Keratinocyte (primary cell): ENCODE results near the gene PLK1. TPM values are rescaled to one million over a fixed set of nuclear protein-coding genes. Genes with fewer than 3 reads are reported as not detected.

Experiments used
- DNase-seq: peaks from one replicate; pipeline ENCODE4 v3.0.0-alpha.2; 2011; ENCODE audit warnings: low read depth, missing footprints, low spot score
- FAIRE-seq: peaks from 2 replicates; lab custom pipeline; 2011; peaks lifted over from hg19 to GRCh38; lab: Jason Lieb, UNC
- H2AFZ ChIP-seq: 2 replicates; pipeline ENCODE4 v1.6.0; 2012; ENCODE audit warnings: low read length, control low read depth, inconsistent platforms; ENCODE audit not compliant: control insufficient read depth
- H3K27ac ChIP-seq: 2 replicates; pipeline ENCODE4 v1.5.1; 2011; ENCODE audit warnings: low read length; ENCODE audit not compliant: control insufficient read depth, insufficient read depth
- H3K27me3 ChIP-seq: 3 replicates; pipeline ENCODE4 v1.6.0; 2011; ENCODE audit warnings: low read length; ENCODE audit not compliant: control insufficient read depth, insufficient read depth; ENCODE audit errors: extremely low read depth
- H3K36me3 ChIP-seq, 2 experiments: 2 replicates in 1 of 2; 3 replicates in 1 of 2; pipeline ENCODE4 v1.5.1; 2011; ENCODE audit warnings: low read length in 2 of 2, mild to moderate bottlenecking in 1 of 2; ENCODE audit not compliant: control insufficient read depth in 2 of 2, insufficient read depth in 2 of 2; ENCODE audit errors: extremely low read depth in 1 of 2
- H3K4me1 ChIP-seq: 3 replicates; pipeline ENCODE4 v1.5.1; 2011; ENCODE audit warnings: low read length; ENCODE audit not compliant: control insufficient read depth, insufficient read depth; ENCODE audit errors: extremely low read depth
- H3K4me2 ChIP-seq: 3 replicates; pipeline ENCODE4 v1.6.0; 2011; ENCODE audit warnings: low read depth, low read length; ENCODE audit not compliant: control insufficient read depth, insufficient read depth; ENCODE audit errors: extremely low read depth
- H3K4me3 ChIP-seq, 3 experiments: fragments of 200-600 bp in 1 of 3; sonication (generic) in 1 of 3; 2 replicates in 2 of 3; 3 replicates in 1 of 3; pipeline ENCODE4 v1.5.1; 2011 to 2016; ENCODE audit warnings: low read length in 3 of 3, mild to moderate bottlenecking in 3 of 3, control low read depth in 2 of 3, inconsistent platforms in 1 of 3, low read depth in 1 of 3, mixed read lengths in 1 of 3, mixed run types in 1 of 3, moderate library complexity in 1 of 3; ENCODE audit not compliant: control insufficient read depth in 2 of 3, insufficient read depth in 2 of 3; ENCODE audit errors: extremely low read depth in 1 of 3
- H3K79me2 ChIP-seq: 2 replicates; pipeline ENCODE4 v1.6.0; 2012; ENCODE audit warnings: low read length; ENCODE audit not compliant: control insufficient read depth, insufficient read depth
- H3K9ac ChIP-seq: 3 replicates; pipeline ENCODE4 v1.6.0; 2011; ENCODE audit warnings: low read length; ENCODE audit not compliant: control insufficient read depth, insufficient read depth; ENCODE audit errors: extremely low read depth
- H3K9me1 ChIP-seq: 3 replicates; pipeline ENCODE4 v1.6.0; 2011; ENCODE audit warnings: low read length; ENCODE audit not compliant: control insufficient read depth, insufficient read depth; ENCODE audit errors: extremely low read depth
- H3K9me3 ChIP-seq: 2 replicates; pipeline ENCODE4 v1.5.1; 2012; ENCODE audit warnings: low read depth, low read length; ENCODE audit not compliant: control insufficient read depth
- H4K20me1 ChIP-seq: 3 replicates; pipeline ENCODE4 v1.6.0; 2011; ENCODE audit warnings: low read length; ENCODE audit not compliant: control insufficient read depth, insufficient read depth; ENCODE audit errors: extremely low read depth
- CTCF ChIP-seq, 3 experiments: IDR thresholded peaks in 1 of 3; conservative IDR thresholded peaks in 1 of 3; optimal IDR thresholded peaks in 1 of 3; 2 replicates in 2 of 3; 3 replicates in 1 of 3; pipeline versions ENCODE3 to v1.5.1; 2011; ENCODE audit warnings: low read length in 3 of 3, mild to moderate bottlenecking in 3 of 3, moderate library complexity in 2 of 3, control low read depth in 1 of 3, inconsistent platforms in 1 of 3; ENCODE audit not compliant: insufficient read depth in 2 of 3; ENCODE audit errors: extremely low read depth in 1 of 3
- EZH2 ChIP-seq: IDR thresholded peaks from one replicate; pipeline ENCODE4 v1.6.1; 2012; ENCODE audit warnings: inconsistent platforms, mild to moderate bottlenecking, low read length, moderate library complexity
- dilution Hi-C: fragments of 300-500 bp; cut with MboI; formaldehyde crosslinking; loops from one replicate; pipeline ENCODE4 v1.7.0; 2020; ENCODE audit warnings: low sequenced_read_pairs; ENCODE audit not compliant: extremely low pct_ligation_motif_present
- polyA plus RNA-seq, 5 experiments: library from polyadenylated mRNA; depleted of rRNA in 3 of 5; stranded (reverse) in 3 of 5; stranded (forward) in 1 of 5; unstranded in 1 of 5; fragments of >200 nt; gene quantifications; 1 replicate in 1 of 5; 2 replicates in 3 of 5; 3 replicates in 1 of 5; pipeline versions ENCODE4 v1.2.1 to v1.2.3, GENCODE V29; 2011 to 2012; ENCODE audit warnings: missing spikeins in 2 of 5, low read depth in 1 of 5, low replicate concordance in 1 of 5

The PLK1 gene
- polyA plus RNA-seq, 1 donor (not counting 4 experiments of a cell fraction or from before 2014, with no cell fraction given) = 21.2 TPM

GRCh38 chr16:23668225-23668624 lies 10.5 kb upstream of the PLK1 start:
- no peak for DNase-seq
- H3K9ac ChIP-seq = no peak overlapping the region
- H3K4me1 ChIP-seq = peaks cover 16% of the 10 kb centered on the region
- no peak overlapping the region for H3K27ac ChIP-seq
- no peak for FAIRE-seq
- no peak overlapping the region for H3K4me2 ChIP-seq
- peaks cover 6% of the 10 kb centered on the region for H3K9me1 ChIP-seq
- no peaks in the 10 kb centered on the region for H3K9me3 ChIP-seq
- H3K4me3 ChIP-seq = no peak overlapping the region
- no peak overlapping the region for H2AFZ ChIP-seq
- no peak for TF ChIP-seq CTCF (optimal IDR thresholded peaks at IDR 0.05 in 1 of 3, IDR thresholded peaks at IDR 0.05 in 1 of 3, conservative IDR thresholded peaks at IDR 0.05 in 1 of 3; ENCODE audit: extremely low read depth in 1 of 3, insufficient read depth in 2 of 3, low read length in 3 of 3)
- no peak for TF ChIP-seq EZH2
- no peaks in the 10 kb centered on the region for H3K79me2 ChIP-seq
- no peaks in the 10 kb centered on the region for H4K20me1 ChIP-seq
- no peaks in the 10 kb centered on the region for H3K27me3 ChIP-seq
- dilution Hi-C loops = no loop called here
- peaks cover 26 to 39% of the 10 kb centered on the region in 2 experiments for H3K36me3 ChIP-seq

- H3K9ac ChIP-seq = no peak overlapping the region
- no peaks in the 10 kb centered on the region for H3K27me3 ChIP-seq
- no peak for TF ChIP-seq CTCF (optimal IDR thresholded peaks at IDR 0.05 in 1 of 3, IDR thresholded peaks at IDR 0.05 in 1 of 3, conservative IDR thresholded peaks at IDR 0.05 in 1 of 3; ENCODE audit: extremely low read depth in 1 of 3, insufficient read depth in 2 of 3, low read length in 3 of 3)
- no peak for TF ChIP-seq EZH2
- DNase-seq (no peak), FAIRE-seq (no peak)
- no peaks in the 10 kb centered on the region for H4K20me1 ChIP-seq
- H3K4me1 ChIP-seq = peaks cover 16% of the 10 kb centered on the region
- no peak overlapping the region for H2AFZ ChIP-seq
- H3K4me3 ChIP-seq = no peak overlapping the region
- dilution Hi-C loops = no loop called here
- no peaks in the 10 kb centered on the region for H3K79me2 ChIP-seq
- no peaks in the 10 kb centered on the region for H3K9me3 ChIP-seq
- no peak overlapping the region for H3K4me2 ChIP-seq
- peaks cover 25 to 39% of the 10 kb centered on the region in 2 experiments for H3K36me3 ChIP-seq
- H3K27ac ChIP-seq = no peak overlapping the region
- peaks cover 6% of the 10 kb centered on the region for H3K9me1 ChIP-seq
These were observed 9.8 kb upstream of the PLK1 start for GRCh38 chr16:23668873-23669272.
